ENCODE data around the gene CNTN5. TPM values are rescaled to one million over a fixed set of nuclear protein-coding genes. Genes with fewer than 3 reads are reported as not detected.

CNTN5 gene
- total RNA-seq, 1 experiment from 2014 or later = not detected

DNA sequence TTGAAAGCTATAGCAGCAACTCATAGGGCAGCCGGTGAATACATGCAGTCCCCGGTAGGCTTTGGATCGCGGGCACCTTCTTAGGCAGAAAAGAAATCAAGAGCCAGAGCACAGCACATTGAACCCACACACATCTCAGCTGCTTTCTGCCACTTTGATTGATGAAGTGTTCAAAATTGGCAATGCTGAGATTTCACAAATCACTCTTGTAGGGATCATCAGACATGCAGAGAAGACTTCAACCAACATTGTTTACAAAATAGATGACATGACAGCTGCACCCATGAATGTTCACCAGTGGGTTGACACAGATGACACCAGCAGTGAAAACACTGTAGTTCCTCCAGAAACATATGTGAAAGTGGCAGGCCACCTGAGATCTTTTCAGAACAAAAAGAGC is 1316.1 kb downstream of the CNTN5 start:
- Histone ChIP-seq H4K8ac (replicated peaks; ENCODE audit: insufficient read length, low read depth, low read length) (no peak overlapping the region), H2BK15ac (ENCODE audit: low read depth, low read length) (no peak overlapping the region), H2AK5ac (ENCODE audit: insufficient read length, low read length) (no peak overlapping the region), H4K20me1 (ENCODE audit: control insufficient read depth, insufficient read depth, insufficient read length) (no peaks in the 10 kb centered on the region), H2BK120ac (ENCODE audit: low read depth, low read length, poor library complexity, severe bottlenecking) (no peak overlapping the region), H3K9ac (ENCODE audit: extremely low read depth, insufficient read length, low read length) (no peak overlapping the region), H3K23ac (ENCODE audit: insufficient read length, low read depth, low read length) (no peak overlapping the region), H2AFZ (ENCODE audit: low read length) (no peak overlapping the region), H2BK12ac (ENCODE audit: insufficient read length, low read depth, low read length) (no peak overlapping the region), H3T11ph (ENCODE audit: low read length) (no peak overlapping the region), H4K5ac (ENCODE audit: insufficient read length, low read depth, low read length) (no peak overlapping the region), H3K79me1 (ENCODE audit: insufficient read depth, low read depth, low read length, poor library complexity, severe bottlenecking) (no peaks in the 10 kb centered on the region), H2BK20ac (ENCODE audit: low read depth, low read length, poor library complexity, severe bottlenecking) (no peak overlapping the region), H3K14ac (ENCODE audit: insufficient read depth, low read length) (no peak overlapping the region), H3K27ac (ENCODE audit: insufficient read length, low read depth, low read length) (no peak overlapping the region), H2BK5ac (ENCODE audit: insufficient read length, low read length) (no peak overlapping the region), H3K4me1 (ENCODE audit: insufficient read depth, low read length) (no peaks in the 10 kb centered on the region), H3K18ac (ENCODE audit: insufficient read length, low read depth, low read length) (no peak overlapping the region), H3K27me3 (ENCODE audit: insufficient read depth, low read length) (no peaks in the 10 kb centered on the region), H3K4me2 (ENCODE audit: insufficient read depth, insufficient read length, low read length) (no peak overlapping the region), H4K91ac (ENCODE audit: insufficient read length, low read depth, low read length) (no peak overlapping the region), H3K56ac (ENCODE audit: insufficient read length, low read depth, low read length) (no peak overlapping the region), H3K9me3 (ENCODE audit: control insufficient read depth, low read depth, low read length) (no peaks in the 10 kb centered on the region), H3K4ac (ENCODE audit: low read depth, low read length) (no peak overlapping the region), H3K23me2 (ENCODE audit: insufficient read length, low read depth, low read length, poor library complexity, severe bottlenecking) (no peaks in the 10 kb centered on the region), H3K79me2 (ENCODE audit: insufficient read depth, low read length) (no peaks in the 10 kb centered on the region)
- no peak overlapping the region for H3K27ac Mint-ChIP-seq
- H3K4me1 Mint-ChIP-seq = peaks cover 12 to 16% of the 10 kb centered on the region in 2 experiments
- TF ChIP-seq, protein P1, sequence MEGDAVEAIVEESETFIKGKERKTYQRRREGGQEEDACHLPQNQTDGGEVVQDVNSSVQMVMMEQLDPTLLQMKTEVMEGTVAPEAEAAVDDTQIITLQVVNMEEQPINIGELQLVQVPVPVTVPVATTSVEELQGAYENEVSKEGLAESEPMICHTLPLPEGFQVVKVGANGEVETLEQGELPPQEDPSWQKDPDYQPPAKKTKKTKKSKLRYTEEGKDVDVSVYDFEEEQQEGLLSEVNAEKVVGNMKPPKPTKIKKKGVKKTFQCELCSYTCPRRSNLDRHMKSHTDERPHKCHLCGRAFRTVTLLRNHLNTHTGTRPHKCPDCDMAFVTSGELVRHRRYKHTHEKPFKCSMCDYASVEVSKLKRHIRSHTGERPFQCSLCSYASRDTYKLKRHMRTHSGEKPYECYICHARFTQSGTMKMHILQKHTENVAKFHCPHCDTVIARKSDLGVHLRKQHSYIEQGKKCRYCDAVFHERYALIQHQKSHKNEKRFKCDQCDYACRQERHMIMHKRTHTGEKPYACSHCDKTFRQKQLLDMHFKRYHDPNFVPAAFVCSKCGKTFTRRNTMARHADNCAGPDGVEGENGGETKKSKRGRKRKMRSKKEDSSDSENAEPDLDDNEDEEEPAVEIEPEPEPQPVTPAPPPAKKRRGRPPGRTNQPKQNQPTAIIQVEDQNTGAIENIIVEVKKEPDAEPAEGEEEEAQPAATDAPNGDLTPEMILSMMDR (conservative IDR thresholded peaks at IDR 0.05) = no peak
- H3K9me3 Mint-ChIP-seq = no peaks in the 10 kb centered on the region; a peak in 1 of 5 replicates
- no peak overlapping the region for H3K4me3 Mint-ChIP-seq
- no peak for DNase-seq
- no CpG with 5 or more reads among the region's 4 CpGs for WGBS (ENCODE audit: extremely low coverage, insufficient read length, low lambda C conversion rate)
- no peaks in the 10 kb centered on the region for H3K27me3 Mint-ChIP-seq (ENCODE audit: low read depth)
- H3K36me3 Mint-ChIP-seq (ENCODE audit: insufficient read depth in 1 of 3, low read depth in 3 of 3) = no peaks in the 10 kb centered on the region
